ENCODE data around the gene CYP4B1. TPM values are rescaled to one million over a fixed set of nuclear protein-coding genes. Genes with fewer than 3 reads are reported as not detected.
"Not testable (repeated sequence)": the region's sequence is repeated elsewhere in the genome, so short reads cannot be mapped to it uniquely, and the experiment has no call there.

CYP4B1 gene
- total and polyA plus RNA-seq, 2 donors (not counting 3 experiments of a cell fraction or from before 2014, with no cell fraction given), result not detected

- FAIRE-seq (no peak), DNase-seq (ENCODE audit: low read depth, low spot score) (no peak)
- no peak overlapping the region for H2AFZ ChIP-seq (ENCODE audit: low read depth, low read length)
- ChIA-PET CTCF (no interaction called here), POLR2A (no interaction called here)
- no peaks in the 10 kb centered on the region for H3K36me3 ChIP-seq (ENCODE audit: control insufficient read depth in 2 of 2, extremely low read depth in 1 of 2, insufficient read depth in 2 of 2, low read length in 2 of 2)
- no peaks in the 10 kb centered on the region for H3K79me2 ChIP-seq (ENCODE audit: control insufficient read depth, insufficient read depth, low read length)
- intact Hi-C loops (cut with micrococcal nuclease), result no loop called here
- no peaks in the 10 kb centered on the region for H4K20me1 ChIP-seq (replicated peaks; ENCODE audit: control insufficient read depth, extremely low read depth, insufficient read depth, low read length)
- H3K9ac ChIP-seq (replicated peaks; ENCODE audit: extremely low read depth, insufficient read depth, low read length), result no peak overlapping the region
- dilution Hi-C loops (cut with MboI; ENCODE audit: extremely low pct_ligation_motif_present, low sequenced_read_pairs), result no loop called here
- no peaks in the 10 kb centered on the region for H3K27me3 ChIP-seq (ENCODE audit: control insufficient read depth in 2 of 2, insufficient read depth in 2 of 2, low read length in 2 of 2)
- no peak overlapping the region for H3K4me3 ChIP-seq (replicated peaks in 1 of 3; ENCODE audit: insufficient read depth in 1 of 3, low read depth in 1 of 3, low read length in 3 of 3)
- H3K4me1 ChIP-seq (ENCODE audit: control insufficient read depth, extremely low read depth, insufficient read depth, low read length), result no peaks in the 10 kb centered on the region
- BruUV-seq (replicated peaks), result no TSS peak
- no peak overlapping the region for H3K27ac ChIP-seq (ENCODE audit: insufficient read depth, low read depth, low read length)
- no peaks in the 10 kb centered on the region for H3K9me1 ChIP-seq (replicated peaks; ENCODE audit: control insufficient read depth, extremely low read depth, insufficient read depth, low read length)
- H3K4me2 ChIP-seq (ENCODE audit: insufficient read depth, low read length), result no peak overlapping the region
- H3K9me3 ChIP-seq (replicated peaks; ENCODE audit: control insufficient read depth, insufficient read depth, low read length), result no peaks in the 10 kb centered on the region
- no peak for TF ChIP-seq EZH2 (IDR thresholded peaks at IDR 0.05; ENCODE audit: borderline replicate concordance, low read depth, low read length, severe bottlenecking)
- no peak for TF ChIP-seq POLR2A (IDR thresholded peaks at IDR 0.05; ENCODE audit: low read depth, low read length)
- TF ChIP-seq POLR2AphosphoS5 (IDR thresholded peaks at IDR 0.05; ENCODE audit: insufficient read depth, low read depth, low read length), result no peak
- TF ChIP-seq FOS (IDR thresholded peaks at IDR 0.05; ENCODE audit: borderline replicate concordance, insufficient read depth, low read length), result no peak
- no peak for TF ChIP-seq GATA2 (IDR thresholded peaks at IDR 0.05; ENCODE audit: insufficient read depth, insufficient read length, low read depth, low read length)
- no peak for TF ChIP-seq MYC (IDR thresholded peaks at IDR 0.05; ENCODE audit: low read depth, low read length)
- TF ChIP-seq CTCF (IDR thresholded peaks at IDR 0.05; ENCODE audit: extremely low read depth in 1 of 2, insufficient read depth in 1 of 2, low read depth in 1 of 2, low read length in 2 of 2), result no peak
- no peak for TF ChIP-seq JUN (IDR thresholded peaks at IDR 0.05; ENCODE audit: borderline replicate concordance, insufficient read depth, insufficient read length, low read depth)
- TF ChIP-seq, protein P1, sequence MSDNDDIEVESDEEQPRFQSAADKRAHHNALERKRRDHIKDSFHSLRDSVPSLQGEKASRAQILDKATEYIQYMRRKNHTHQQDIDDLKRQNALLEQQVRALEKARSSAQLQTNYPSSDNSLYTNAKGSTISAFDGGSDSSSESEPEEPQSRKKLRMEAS (IDR thresholded peaks at IDR 0.05; ENCODE audit: insufficient read depth, insufficient read length), result no peak
These were observed 31.9 kb downstream of the CYP4B1 start for GRCh38 chr1:46830665-46831322.

DNA sequence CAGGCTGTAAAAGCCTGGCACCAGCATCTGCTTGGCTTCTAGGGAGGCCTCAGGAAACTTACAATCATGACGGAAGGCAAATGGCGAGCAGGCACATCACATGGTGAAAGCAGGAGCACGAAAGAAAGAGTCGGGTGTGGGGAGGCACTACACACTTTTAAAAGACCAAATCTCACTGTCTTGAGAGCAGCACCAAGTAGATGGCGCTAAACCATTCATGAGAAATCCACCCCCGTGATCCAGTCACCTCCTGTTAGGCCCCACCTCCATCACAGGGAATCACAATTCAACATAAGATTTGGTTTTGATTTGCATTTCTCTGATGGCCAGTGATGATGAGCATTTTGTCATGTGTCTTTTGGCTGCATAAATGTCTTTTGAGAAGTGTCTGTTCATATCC is 36.6 kb downstream of the CYP4B1 start:
- intact Hi-C loops (cut with micrococcal nuclease); H3K9ac ChIP-seq (replicated peaks; ENCODE audit: extremely low read depth, insufficient read depth, low read length); H3K9me1 ChIP-seq (replicated peaks; ENCODE audit: control insufficient read depth, extremely low read depth, insufficient read depth, low read length); dilution Hi-C loops (cut with MboI; ENCODE audit: extremely low pct_ligation_motif_present, low sequenced_read_pairs); H3K27ac ChIP-seq (ENCODE audit: insufficient read depth, low read depth, low read length); H3K4me3 ChIP-seq (replicated peaks in 1 of 3; ENCODE audit: insufficient read depth in 1 of 3, low read depth in 1 of 3, low read length in 3 of 3); H4K20me1 ChIP-seq (replicated peaks; ENCODE audit: control insufficient read depth, extremely low read depth, insufficient read depth, low read length); CTCF ChIA-PET; H3K36me3 ChIP-seq (ENCODE audit: control insufficient read depth in 2 of 2, extremely low read depth in 1 of 2, insufficient read depth in 2 of 2, low read length in 2 of 2); H3K4me1 ChIP-seq (ENCODE audit: control insufficient read depth, extremely low read depth, insufficient read depth, low read length); H3K9me3 ChIP-seq (replicated peaks; ENCODE audit: control insufficient read depth, insufficient read depth, low read length); H3K79me2 ChIP-seq (ENCODE audit: control insufficient read depth, insufficient read depth, low read length); H3K4me2 ChIP-seq (ENCODE audit: insufficient read depth, low read length); H2AFZ ChIP-seq (ENCODE audit: low read depth, low read length); POLR2A ChIA-PET; DNase-seq (ENCODE audit: low read depth, low spot score); FAIRE-seq; BruUV-seq (replicated peaks); H3K27me3 ChIP-seq (ENCODE audit: control insufficient read depth in 2 of 2, insufficient read depth in 2 of 2, low read length in 2 of 2): not testable (repeated sequence)

GRCh38 chr1:46846386-46846785 is 47.5 kb downstream of the CYP4B1 start:
- H4K20me1 ChIP-seq (replicated peaks; ENCODE audit: control insufficient read depth, extremely low read depth, insufficient read depth, low read length); BruUV-seq (replicated peaks); POLR2A ChIA-PET; dilution Hi-C loops (cut with MboI; ENCODE audit: extremely low pct_ligation_motif_present, low sequenced_read_pairs); intact Hi-C loops (cut with micrococcal nuclease); H3K27me3 ChIP-seq (ENCODE audit: control insufficient read depth in 2 of 2, insufficient read depth in 2 of 2, low read length in 2 of 2); FAIRE-seq; H3K27ac ChIP-seq (ENCODE audit: insufficient read depth, low read depth, low read length); DNase-seq (ENCODE audit: low read depth, low spot score); H3K36me3 ChIP-seq (ENCODE audit: control insufficient read depth in 2 of 2, extremely low read depth in 1 of 2, insufficient read depth in 2 of 2, low read length in 2 of 2); H3K9me3 ChIP-seq (replicated peaks; ENCODE audit: control insufficient read depth, insufficient read depth, low read length); H3K4me3 ChIP-seq (replicated peaks in 1 of 3; ENCODE audit: insufficient read depth in 1 of 3, low read depth in 1 of 3, low read length in 3 of 3); H2AFZ ChIP-seq (ENCODE audit: low read depth, low read length); H3K9me1 ChIP-seq (replicated peaks; ENCODE audit: control insufficient read depth, extremely low read depth, insufficient read depth, low read length); CTCF ChIA-PET; H3K9ac ChIP-seq (replicated peaks; ENCODE audit: extremely low read depth, insufficient read depth, low read length); H3K4me2 ChIP-seq (ENCODE audit: insufficient read depth, low read length); H3K4me1 ChIP-seq (ENCODE audit: control insufficient read depth, extremely low read depth, insufficient read depth, low read length); H3K79me2 ChIP-seq (ENCODE audit: control insufficient read depth, insufficient read depth, low read length): not testable (repeated sequence)
